ENCODE measurements around the gene CEACAM6. TPM values are rescaled to one million over a fixed set of nuclear protein-coding genes. Genes with fewer than 3 reads are reported as not detected.

Gene CEACAM6
- polyA plus RNA-seq, 2 of the 4 experiments (the other 2 are of a cell fraction), result 0.97 to 17.7 TPM

GRCh38 chr19:41726493-41726892 is 28.8 kb upstream of the CEACAM6 start (continued):
- TF ChIP-seq ELK1 (IDR thresholded peaks at IDR 0.05; ENCODE audit: low read depth, low read length) (no peak), TP53 (CRISPR knock-in tag; IDR thresholded peaks at IDR 0.05) (no peak), CEBPB (IDR thresholded peaks at IDR 0.05) (no peak), HMGXB4 (CRISPR knock-in tag; IDR thresholded peaks at IDR 0.05; ENCODE audit: borderline replicate concordance) (no peak)

- H3K4me2 ChIP-seq, result no peak overlapping the region
- H3K27ac ChIP-seq, result no peak overlapping the region
- DNase-seq (ENCODE audit: low read depth in 1 of 2, low spot score in 1 of 2) (no peak), FAIRE-seq (peak; percentile 98), ATAC-seq (no peak)
- CTCF ChIA-PET, result interaction anchor here (1.1 to 9.9 kb wide), 9 partner anchors 10 to 93 kb away, joined by 3 to 102 read pairs (median 6); no protein-coding TSS in a partner anchor
- POLR2A ChIA-PET, result no interaction called here
- WGBS (ENCODE audit: missing lambda C conversion rate), result 34% methylated on average over 4 of the region's 4 CpGs
- no peak for TF ChIP-seq SREBF2 (IDR thresholded peaks at IDR 0.05)
- no peak for TF ChIP-seq GATA3 (IDR thresholded peaks at IDR 0.05; ENCODE audit: borderline replicate concordance)
- TF ChIP-seq MAX (IDR thresholded peaks at IDR 0.05), result no peak
- peak; percentile 35 for TF ChIP-seq ZFP36 (IDR thresholded peaks at IDR 0.05; ENCODE audit: borderline replicate concordance, partially characterized antibody)
- TF ChIP-seq RNF2 (IDR thresholded peaks at IDR 0.05; ENCODE audit: borderline replicate concordance, low read depth), result peak; percentile 89; the same call in 1 of the 2 replicates
- TF ChIP-seq CBX8 (IDR thresholded peaks at IDR 0.05), result peak; percentile 89
- no peaks in the 10 kb centered on the region for H3K4me1 ChIP-seq
- no peaks in the 10 kb centered on the region for H3K9me3 ChIP-seq
- no peak overlapping the region for H3K4me3 ChIP-seq
These were observed 21.2 kb upstream of the CEACAM6 start for GRCh38 chr19:41734156-41734555.

- ATAC-seq (peak in 1 of 2 experiments; percentile 26; a peak in 2 of 6 replicates), DNase-seq (ENCODE audit: low read depth in 1 of 2, low spot score in 1 of 2) (no peak), FAIRE-seq (peak; percentile 78)
- Histone ChIP-seq H3K4me3 (no peak overlapping the region), H3K27ac (no peak overlapping the region), H3K4me2 (no peak overlapping the region), H3K4me1 (no peaks in the 10 kb centered on the region), H3K9me3 (no peaks in the 10 kb centered on the region)
- CTCF ChIA-PET, result interaction anchor here (0.6 to 9.9 kb wide), 11 partner anchors 11 to 156 kb away, joined by 3 to 102 read pairs (median 6); partner anchors contain the start of gene CEACAM6
- 13% methylated on average over 3 of the region's 3 CpGs for WGBS (ENCODE audit: missing lambda C conversion rate)
- POLR2A ChIA-PET, result no interaction called here
- TF ChIP-seq ELK1 (IDR thresholded peaks at IDR 0.05; ENCODE audit: low read depth, low read length) (no peak), MAZ (IDR thresholded peaks at IDR 0.05; ENCODE audit: borderline replicate concordance, low read depth, low read length) (no peak), BHLHE40 (IDR thresholded peaks at IDR 0.05; ENCODE audit: low read depth, low read length) (no peak), HEYL (CRISPR knock-in tag; IDR thresholded peaks at IDR 0.05) (no peak), EP300 (IDR thresholded peaks at IDR 0.05) (no peak), PBX3 (IDR thresholded peaks at IDR 0.05) (no peak), EHMT2 (IDR thresholded peaks at IDR 0.05; ENCODE audit: low read depth) (no peak), FOXS1 (CRISPR knock-in tag; IDR thresholded peaks at IDR 0.05) (no peak), GATA3 (IDR thresholded peaks at IDR 0.05; ENCODE audit: borderline replicate concordance) (no peak), TP53 (CRISPR knock-in tag; IDR thresholded peaks at IDR 0.05) (no peak), JUN (IDR thresholded peaks at IDR 0.05) (no peak), POLR2AphosphoS2 (conservative IDR thresholded peaks at IDR 0.05; ENCODE audit: low read length) (no peak), KDM1A (IDR thresholded peaks at IDR 0.05; ENCODE audit: low read depth) (no peak)
These were observed 20.7 kb upstream of the CEACAM6 start for GRCh38 chr19:41734585-41734984.
